ENCODE measurements around the gene ENPP6.

Gene ENPP6

DNA sequence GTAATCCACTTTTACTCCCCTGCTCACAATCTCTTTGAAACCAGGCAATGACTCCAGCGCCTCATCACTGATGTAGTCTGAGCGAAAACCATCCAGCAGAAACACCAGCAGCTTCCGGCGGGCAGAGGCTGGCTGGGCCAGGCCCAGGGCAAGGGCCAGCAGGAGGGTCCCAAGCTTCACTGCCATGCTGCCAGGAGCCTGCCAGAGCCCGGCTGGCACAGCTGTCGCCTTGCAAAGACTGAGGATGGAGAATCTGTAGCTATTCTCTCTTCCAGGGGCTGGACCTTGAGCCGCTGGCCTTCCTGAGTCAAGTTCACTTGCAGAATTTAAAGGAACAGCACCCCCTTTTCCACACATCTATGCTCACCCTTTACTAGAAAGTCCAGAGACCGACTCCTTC lies at the start of gene ENPP6:
ENPP6 (minus strand) TSS at position 240 of the 400 bp plus-strand sequence; CDS start at position 186, 54 bp downstream.
- DNase-seq, result no peak

DNA sequence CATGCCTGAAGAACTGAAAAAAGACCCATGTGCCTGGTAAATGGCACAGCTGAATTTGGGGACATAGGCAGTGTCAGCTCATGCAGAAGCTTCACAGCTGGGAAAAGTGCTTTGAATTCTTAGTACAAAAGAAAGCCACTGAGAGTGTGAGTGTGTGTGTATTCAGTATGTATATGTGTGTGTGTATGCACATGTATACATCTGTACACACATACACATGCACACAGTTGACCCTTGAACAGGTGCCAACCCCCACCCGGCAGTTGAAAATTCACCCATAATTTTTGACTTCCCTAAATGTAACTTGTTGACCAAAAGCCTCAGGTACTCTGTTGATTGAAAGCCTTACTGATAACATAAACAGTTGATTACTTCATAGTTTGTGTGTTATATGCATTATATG lies 49.5 kb upstream of the ENPP6 start:
- no peak for DNase-seq

DNA sequence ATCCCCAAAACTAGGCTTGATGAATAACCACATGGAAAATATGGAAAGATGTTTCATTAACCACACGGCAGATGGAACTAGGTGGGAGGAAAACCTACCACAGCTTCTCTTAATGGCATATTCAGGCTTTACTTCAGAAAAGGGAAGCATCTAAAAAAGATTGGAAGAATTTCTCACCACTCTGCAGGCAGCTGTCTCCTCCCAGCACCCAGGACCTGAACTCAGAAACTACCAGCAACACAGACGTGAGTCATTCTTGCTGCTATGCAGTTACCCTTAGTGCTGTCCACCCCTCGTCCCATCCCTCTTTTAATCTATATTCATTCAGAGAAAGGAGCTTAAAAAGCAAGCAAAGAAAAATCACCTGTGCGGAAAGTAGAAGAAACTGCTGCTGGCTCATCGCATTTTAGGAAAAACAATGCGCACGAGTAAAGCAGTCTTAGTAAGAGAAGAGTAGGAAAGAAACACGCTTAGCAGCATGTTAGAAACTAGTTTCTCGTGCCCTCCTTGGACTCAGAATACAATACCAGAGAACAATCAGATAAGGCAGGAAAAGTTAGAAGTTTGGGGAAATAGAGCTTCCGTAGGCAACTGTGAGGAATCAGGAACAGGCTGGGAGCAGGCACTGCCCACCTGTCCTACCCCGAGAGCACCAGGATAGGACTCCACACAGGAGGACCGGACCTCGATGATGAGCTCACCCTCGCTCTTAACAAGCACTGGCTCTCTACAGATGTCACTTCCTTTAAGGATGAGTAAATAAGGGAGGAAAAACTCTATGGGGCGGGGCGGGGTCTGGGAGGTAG lies 48.1 kb upstream of the ENPP6 start:
- peak; percentile 69 for DNase-seq

DNA sequence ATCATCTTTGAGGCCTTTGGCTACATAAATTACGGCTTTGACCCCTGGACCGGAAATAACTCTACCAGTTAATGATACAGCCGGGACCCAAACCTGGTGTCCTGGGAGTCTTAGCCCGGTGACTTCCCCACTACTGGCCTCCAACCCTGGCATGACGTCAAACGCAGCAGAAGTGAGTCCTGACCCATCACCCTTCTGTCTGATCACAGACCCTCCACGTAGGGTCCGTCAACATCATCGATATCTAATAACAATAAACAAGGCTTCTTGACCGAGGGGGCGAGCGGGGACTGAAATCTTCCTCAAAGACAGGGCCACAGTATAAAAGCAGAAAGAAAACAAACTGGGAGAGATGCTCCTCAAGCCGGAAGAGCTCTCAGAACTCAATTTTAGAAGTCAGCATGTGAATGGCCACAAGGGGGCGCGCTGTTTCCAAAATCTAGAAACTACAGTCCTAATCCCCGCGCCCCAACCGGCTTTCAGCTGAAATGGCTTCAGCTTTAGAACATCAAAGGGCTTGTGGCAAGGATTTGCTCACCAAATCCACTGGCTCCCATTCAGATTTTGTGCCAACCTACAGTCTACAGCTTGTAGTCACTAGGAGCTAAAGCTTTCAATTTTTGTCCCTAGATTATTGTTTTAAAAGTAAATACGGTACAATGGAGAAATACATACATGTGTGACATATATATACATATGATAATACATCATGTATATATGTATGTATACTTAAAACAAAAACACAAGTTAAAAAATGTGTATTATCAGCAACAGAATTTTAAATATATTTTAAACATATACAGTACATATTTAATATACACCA lies 46.4 kb upstream of the ENPP6 start:
- peak; percentile 76 for DNase-seq

DNA sequence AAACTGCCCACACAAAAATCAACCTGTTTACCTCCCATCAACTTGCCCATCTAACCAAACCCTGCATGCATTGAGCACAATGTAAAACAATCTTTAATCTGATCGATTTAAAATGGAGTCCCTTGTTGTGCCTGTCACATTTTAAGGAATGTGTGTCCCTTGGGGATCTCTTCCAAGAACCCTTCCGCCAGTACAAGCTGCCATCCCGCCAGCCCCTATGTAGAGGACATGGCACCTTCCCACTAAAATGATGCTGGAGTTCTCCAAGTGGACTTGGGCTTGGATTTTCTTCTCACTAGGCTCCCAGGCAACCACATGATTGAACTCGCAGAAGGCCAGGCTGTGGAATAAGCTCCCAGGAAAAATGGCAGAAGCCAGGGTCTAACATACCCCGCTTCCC lies 45.8 kb upstream of the ENPP6 start:
- DNase-seq, result no peak

DNA sequence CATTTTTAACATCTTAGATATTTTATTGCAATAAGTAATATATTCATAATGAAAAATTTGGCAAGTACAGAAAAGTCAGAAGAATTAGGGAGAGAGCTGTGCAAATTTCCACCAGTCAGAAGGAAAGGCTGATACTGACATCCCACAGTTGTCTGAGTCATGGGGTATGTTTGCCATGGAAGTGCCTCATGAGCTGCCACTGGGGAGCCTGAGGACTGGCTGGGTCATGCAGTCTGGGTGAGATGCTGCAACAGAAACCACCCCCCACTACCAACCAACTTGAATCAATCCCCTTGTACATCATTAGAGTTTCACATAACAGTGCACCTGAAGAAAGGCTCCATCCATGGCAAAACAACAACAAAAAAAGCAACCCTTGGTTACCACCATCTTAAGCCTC lies 45.2 kb upstream of the ENPP6 start:
- no peak for DNase-seq

DNA sequence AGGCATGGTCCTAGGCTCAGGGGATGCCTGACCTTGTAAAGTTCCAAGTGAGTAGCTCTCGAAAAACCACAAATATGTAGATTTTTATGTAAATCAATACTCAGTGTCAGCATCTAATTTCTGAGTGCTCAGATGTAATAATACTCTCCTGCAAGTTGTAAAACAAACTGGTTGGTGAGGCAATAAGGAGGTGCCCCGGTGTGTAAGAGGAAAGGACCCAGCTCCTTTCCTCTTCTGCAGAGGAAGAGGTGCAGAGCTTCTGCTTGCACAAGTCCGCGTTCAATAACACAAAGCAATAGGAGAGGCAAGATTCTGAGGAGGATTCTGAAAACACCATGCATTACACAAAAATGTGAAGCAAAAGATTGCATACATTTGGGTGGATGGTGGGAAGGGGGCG lies 43.6 kb upstream of the ENPP6 start:
- no peak for DNase-seq

DNA sequence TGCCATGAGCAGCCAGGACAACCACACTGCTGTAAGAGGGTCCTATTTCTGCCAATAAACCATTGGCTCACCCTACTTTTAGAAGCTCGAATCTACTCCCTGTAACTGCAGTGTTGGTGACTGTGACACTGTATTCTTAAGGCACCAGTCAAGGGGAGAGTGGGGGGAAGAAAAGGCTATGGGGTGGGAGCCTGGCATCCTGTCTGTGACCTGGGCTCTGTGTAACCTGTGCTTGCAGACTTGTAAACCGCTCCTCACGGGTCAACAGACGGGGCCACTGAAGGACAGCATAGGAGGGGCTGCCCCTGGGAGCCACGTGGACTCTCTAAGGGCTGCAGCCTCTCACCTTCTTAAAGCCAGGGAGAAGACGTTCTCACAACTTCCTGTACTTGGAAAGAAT lies 42.2 kb upstream of the ENPP6 start:
- DNase-seq, result no peak

DNA sequence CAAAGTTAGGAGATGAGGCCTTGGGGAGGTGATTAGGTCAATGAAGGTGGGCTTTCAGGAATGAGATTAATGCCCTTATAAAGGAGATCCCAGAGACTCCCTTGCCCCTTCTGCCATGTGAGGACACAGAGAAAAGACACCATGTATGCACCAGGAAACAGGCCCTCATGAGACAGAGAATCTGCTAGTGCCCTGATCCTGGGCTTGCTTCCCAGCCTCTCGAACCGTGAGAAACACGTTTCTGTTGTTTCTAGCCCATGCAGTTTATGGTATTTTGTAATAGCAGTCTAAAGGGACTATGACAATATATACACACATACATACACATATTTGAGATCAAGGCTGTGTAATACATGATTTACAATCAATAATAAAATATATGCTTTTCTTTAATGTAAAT lies 41.4 kb upstream of the ENPP6 start:
- DNase-seq, result no peak

DNA sequence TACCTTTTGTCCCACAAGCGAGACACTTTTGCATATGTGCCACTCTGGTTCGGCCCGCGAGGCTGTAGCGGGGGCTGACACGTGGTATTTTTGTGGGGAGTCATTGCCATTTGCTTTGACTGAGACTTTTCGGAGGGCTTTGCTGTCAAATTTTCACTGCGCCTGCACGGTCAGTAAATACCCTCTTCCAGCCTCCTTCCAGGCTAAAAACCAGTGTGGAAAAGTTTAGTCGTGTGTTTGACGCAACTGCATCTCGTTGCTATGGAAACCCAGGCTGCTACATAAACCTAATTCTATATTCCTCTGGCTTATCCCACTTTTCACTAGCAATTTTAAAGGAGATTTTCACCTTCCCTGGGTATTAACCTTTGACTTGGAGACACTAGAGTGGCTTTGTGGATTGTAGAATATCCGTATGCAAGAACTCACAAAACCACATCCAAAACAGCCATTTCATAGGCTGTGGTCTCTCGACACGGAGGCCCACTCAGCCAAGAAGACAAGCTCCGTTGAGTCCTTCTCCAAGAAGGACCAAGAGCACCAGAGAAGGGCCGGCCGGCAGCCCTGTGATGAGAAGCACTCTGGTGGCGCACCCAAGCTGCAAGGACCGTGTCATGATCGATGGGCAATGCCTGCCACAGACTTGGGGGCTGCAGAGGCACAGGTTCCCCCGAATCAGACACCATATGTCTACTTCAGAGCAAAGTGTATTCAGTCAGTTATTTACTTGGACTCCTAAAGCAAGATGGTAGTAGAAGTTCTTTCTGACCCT lies 38.4 kb upstream of the ENPP6 start:
- DNase-seq, result no peak

DNA sequence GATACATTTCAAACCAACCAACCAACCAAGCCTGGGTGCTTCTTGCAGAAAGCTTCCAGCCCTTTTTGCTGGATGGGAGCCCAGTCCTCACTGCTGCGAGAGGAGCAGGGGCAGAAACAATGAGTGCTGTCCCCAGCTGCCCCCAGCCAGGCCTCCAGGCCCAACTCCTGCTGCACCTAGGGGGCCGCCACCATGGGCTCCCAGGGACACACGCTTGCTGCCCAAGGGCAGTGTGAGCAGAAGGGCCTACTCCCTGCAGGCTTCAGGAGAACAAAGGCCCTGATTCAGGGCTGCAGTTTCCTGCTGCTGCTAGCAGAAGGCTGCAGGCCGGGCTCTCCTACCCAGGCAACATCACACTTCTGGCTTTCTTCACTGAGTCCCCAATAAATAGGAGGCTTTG lies 37.7 kb upstream of the ENPP6 start:
- DNase-seq, result no peak

DNA sequence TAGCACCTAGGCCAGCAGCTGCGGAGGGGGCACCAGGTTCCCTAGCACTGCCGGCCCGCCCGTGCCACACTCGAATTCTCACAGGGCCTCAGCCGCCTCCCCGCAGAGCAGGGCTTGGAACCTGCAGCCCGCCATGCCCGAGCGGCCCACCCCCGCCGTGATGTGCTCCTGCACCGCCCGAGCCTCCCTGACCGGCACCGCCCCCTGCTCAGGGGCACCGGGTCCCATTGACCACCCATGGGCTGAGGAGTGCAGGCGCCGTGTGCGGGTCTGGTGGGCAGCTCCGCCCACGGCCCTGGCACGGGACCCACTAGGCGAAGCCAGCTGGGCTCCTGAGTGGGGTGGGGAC lies 35.4 kb upstream of the ENPP6 start:
- no peak for DNase-seq

DNA sequence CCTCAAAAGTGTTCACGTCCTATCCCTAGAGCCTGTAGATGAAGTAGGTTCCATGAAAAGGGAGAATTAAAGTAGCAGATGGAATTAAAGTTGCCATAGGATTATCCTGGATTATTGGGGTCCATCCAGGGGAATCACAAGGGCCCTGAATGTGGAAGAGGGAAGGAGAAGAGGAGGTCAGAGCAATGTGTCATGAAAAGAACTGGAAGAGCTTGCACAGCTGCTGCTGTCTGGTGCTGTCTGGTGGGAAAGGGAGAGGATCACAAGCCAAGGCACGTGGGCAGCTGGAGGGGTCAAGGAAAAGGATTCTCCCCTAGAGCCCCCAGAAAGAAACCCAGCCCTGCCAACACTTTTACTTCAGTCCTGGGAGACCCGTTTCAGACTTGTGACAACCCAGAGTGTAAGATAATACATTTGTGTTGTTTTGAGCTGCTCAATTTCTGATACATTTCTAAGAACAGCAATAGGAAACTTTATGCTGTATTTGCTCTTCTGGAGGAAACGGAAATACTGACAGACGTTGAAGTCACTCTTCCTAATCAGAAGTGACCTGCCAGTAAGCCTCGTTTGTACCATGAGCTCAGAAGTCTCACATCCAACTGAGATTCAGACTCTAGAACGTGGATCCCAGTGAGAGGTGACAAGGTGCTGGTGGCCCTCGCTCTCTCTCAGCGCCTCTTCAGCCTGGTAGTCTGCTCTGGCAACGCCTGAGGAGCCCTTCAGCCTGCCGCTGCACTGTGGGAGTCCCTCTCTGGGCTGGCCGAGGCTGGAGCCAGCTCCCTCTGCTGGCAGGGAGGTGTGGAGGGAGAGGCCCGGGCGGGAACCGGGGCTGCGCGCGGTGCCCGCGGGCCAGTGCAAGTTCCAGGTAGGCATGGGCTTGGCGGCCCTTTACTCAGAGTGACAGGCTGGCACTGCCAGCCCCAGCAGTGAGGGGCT lies 34.7 kb upstream of the ENPP6 start:
- DNase-seq, result no peak

DNA sequence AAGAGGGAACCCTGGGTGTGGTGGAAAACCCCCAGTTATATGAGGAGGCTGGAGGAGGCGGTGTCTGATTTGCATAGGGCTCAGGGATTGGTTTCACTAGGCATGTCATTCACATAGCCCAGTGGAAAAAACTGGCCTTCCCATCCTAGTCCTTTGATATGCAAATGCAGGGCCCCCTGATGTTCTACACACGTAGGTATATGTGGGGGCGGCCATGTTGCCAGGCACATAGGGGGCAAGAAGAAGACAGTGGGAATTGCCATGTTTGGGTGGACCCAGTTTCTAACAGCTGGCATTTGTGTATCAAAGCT lies 34.0 kb upstream of the ENPP6 start:
- DNase-seq, result no peak

DNA sequence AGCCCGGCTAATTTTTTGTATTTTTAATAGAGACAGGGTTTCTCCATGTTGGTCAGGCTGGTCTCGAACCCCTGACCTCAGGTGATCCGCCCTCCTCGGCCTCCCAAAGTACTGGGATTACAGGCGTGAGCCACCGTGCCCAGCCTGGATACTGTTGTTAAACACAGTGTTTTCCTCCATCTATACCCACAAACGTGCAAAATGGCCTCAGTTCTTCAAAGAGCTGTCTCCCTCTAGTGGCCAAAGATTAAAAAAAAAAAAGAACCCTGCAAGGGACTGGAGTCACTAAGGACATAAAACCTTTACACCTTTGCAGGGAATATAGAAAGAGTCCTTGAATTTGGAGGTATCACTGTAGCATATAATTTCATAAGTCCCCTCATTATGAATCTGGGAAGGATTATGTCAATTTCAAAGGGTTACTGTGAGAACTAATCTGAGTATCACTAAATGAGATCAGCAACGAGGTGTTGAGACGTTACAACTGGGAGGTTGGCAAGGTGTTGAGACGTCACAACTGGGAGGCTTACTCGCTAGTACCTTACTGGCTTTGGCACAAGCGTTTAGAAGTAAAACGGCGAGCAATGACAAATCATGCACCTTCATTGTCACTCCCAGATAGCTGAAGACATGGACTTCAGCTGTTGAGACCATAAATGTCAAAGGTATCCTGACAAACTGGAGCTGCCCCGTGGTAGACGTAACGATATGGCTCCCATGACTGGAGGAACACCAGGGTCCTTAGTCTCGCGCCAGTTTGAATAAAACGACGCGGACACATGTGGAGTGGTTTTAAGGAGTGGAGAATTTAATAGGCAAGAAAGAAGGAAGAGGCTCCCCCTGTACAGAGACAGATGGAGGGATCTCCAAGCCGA lies 33.4 kb upstream of the ENPP6 start:
- no peak for DNase-seq

DNA sequence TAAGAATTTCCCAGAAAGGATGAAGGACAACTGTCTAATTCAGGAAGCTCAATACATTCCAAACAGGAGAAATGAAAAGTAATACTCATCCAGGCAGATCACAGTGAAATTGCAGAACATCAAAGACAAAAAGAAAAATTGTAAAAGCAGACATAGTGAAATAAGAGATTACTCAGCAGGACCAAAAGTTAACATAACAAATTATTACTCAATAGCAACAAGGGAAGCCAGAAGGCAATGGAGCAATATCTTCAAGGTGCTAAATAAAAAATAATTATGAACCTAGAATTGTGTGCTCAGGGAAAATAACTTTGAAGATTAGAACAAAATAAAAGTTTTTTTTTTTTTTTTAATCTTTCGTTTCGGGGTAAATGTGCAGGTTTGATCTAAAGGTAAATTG lies 30.5 kb upstream of the ENPP6 start:
- no peak for DNase-seq

DNA sequence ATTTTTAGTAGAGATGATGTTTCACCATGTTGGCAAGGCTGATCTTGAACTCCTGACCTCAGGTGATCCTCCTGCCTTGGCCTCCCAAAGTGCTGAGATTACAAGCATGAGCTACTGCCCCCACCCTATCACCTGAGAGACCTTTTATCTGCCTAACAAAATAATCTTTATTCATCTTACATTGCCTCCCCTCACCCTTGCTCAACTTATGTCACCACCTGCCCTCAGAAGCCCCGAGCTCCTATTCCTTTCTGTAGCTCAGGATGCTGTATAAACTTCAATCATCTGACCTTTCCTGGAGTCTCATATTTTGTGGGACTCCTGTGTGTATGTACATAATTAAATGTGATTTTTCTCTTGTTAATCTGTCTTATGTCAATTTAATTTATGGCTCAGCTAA lies 29.7 kb upstream of the ENPP6 start:
- DNase-seq, result no peak

DNA sequence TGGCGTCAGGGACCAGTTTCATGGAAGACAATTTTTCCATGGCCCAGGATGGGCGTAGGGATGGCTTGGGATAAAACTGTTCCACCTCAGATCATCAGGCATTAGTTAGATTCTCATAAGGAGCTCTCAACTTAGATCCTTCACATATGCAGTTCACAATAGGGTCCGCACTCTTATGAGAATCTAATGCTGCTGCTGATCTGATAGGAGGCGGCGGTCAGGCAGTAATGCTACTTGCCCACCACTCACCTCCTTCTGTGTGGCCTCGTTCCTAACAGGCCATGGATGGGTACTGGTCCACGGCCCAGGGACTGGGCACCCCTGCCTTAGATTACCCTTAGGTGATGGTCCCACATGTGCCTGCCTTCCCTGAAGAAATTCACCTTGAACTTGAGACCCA lies 28.8 kb upstream of the ENPP6 start:
- no peak for DNase-seq

DNA sequence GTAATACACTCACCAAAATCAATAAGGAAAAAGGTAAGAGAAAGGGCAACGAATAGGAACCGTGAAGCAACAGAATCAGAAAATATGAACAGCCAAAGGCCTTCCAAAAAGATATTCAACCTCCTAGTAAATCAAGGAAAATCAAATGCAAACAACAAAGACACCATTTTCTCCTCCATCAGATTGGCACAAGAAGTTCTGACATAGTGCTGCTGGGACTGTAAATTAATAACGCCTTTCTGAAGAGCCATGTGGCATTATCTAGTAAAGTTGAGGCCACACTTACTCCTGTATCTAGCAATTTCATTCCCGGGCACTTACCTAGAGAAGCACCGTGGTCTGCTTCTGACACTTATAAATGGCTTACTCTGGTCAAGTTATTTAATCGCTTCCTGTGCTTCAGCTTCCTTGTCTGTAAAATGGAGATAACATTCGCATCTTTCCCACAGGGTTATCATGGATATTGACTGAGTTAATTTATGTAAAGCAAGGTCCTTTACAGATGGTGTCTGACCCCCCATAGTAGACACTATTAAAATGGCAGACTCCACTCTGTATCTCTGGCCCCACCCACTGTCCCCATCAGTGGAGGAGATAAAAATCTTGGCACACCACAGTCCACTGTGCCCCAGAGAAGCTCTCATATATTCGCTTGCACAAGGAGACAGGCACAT lies 20.5 kb upstream of the ENPP6 start:
- no peak for DNase-seq

DNA sequence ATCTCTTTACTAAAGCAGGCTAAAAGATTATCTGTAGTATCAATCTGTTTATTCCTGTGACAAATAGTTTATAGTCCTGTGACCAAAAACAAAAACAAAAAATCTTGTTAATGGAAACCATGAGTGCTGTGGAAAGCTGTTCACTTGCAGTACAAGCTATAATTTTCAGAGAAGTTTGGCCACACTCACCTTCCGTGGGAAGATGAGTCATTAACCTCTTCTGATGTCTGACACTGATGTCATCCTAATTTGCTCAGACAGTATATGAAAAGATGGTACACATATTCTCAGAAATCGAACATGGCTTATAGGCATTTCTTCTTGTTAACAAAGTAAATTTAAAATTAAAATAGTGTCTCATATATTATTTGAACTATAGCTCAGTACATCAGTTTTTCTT lies 19.9 kb upstream of the ENPP6 start:
- no peak for DNase-seq

DNA sequence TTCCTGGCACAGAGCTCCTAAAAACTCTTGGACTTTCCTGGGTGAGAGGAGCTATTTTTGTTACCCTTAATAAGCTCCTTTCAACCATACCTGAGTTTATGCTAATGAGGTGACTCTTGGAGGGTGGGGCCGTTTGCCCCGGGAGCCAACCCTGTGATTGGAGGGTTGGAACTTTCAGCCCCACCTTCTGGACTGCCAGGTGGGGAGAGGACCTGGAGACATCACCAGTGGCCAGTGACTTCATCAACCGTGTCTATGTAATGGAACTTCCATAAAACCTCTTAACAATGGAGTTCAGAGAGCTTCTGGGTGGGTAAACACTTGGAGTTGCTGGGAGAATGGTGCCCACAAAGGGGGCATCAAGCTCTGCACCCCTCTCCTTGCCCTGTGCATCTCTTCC lies 17.9 kb upstream of the ENPP6 start:
- DNase-seq, result no peak
